ENCODE measurements around the gene MTHFD1L. TPM values are rescaled to one million over a fixed set of nuclear protein-coding genes. Genes with fewer than 3 reads are reported as not detected.

Gene MTHFD1L
- total and polyA plus RNA-seq, 2 of the 8 experiments (the other 6 are each of a cell fraction or from before 2014, with no cell fraction given): 29.2 to 105 TPM

DNA sequence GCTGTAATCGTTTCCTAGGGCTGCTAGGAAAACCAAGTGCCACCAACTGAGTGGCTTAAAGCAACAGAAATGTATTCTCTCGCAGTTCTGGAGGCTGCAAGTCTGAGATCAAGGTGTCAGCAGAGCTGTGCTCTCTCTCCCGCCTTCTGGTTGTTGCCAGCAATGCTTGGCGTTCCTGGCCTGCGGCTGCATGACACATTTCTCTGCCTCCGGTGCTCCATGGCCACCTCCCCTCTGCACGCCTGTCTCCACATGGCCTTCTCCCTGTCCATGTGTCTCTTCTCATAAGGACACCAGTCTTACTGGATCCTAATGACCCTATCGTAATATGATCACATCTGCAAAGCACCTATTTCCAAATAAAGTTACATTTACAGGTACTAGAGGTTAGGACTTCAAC lies 282.6 kb downstream of the MTHFD1L start:
- CTCF ChIA-PET (ENCODE audit: partially characterized antibody): no interaction called here
- no peak for FAIRE-seq
- H3K23ac ChIP-seq (ENCODE audit: insufficient read length): no peak overlapping the region
- TF ChIP-seq SIN3A (conservative IDR thresholded peaks at IDR 0.05 in 1 of 2, IDR thresholded peaks at IDR 0.05 in 1 of 2; ENCODE audit: low read depth in 1 of 2, low read length in 2 of 2) (no peak), SP4 (IDR thresholded peaks at IDR 0.05; ENCODE audit: low read length) (no peak), RXRA (IDR thresholded peaks at IDR 0.05; ENCODE audit: insufficient read depth, low read depth, low read length) (no peak), SAP30 (IDR thresholded peaks at IDR 0.05; ENCODE audit: insufficient read depth, insufficient replicate concordance, low read length) (no peak), TAF7 (optimal IDR thresholded peaks at IDR 0.05; ENCODE audit: borderline replicate concordance, low read depth, low read length) (no peak), BACH1 (IDR thresholded peaks at IDR 0.05; ENCODE audit: low read length) (no peak), EP300 (IDR thresholded peaks at IDR 0.05; ENCODE audit: borderline replicate concordance in 1 of 2, low read depth in 2 of 2, low read length in 2 of 2) (no peak), GABPA (IDR thresholded peaks at IDR 0.05; ENCODE audit: borderline replicate concordance, insufficient read depth, low read length) (no peak), KDM4A (IDR thresholded peaks at IDR 0.05; ENCODE audit: low read depth, low read length, severe bottlenecking) (no peak), RNF2 (IDR thresholded peaks at IDR 0.05; ENCODE audit: borderline replicate concordance, low read depth, low read length, missing control alignments, poor library complexity, severe bottlenecking) (no peak), EGR1 (IDR thresholded peaks at IDR 0.05; ENCODE audit: borderline replicate concordance, low read depth, low read length) (no peak)
- TF ChIP-seq, protein P1, sequence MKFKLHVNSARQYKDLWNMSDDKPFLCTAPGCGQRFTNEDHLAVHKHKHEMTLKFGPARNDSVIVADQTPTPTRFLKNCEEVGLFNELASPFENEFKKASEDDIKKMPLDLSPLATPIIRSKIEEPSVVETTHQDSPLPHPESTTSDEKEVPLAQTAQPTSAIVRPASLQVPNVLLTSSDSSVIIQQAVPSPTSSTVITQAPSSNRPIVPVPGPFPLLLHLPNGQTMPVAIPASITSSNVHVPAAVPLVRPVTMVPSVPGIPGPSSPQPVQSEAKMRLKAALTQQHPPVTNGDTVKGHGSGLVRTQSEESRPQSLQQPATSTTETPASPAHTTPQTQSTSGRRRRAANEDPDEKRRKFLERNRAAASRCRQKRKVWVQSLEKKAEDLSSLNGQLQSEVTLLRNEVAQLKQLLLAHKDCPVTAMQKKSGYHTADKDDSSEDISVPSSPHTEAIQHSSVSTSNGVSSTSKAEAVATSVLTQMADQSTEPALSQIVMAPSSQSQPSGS (IDR thresholded peaks at IDR 0.05; ENCODE audit: low read length): no peak

More for the DNA sequence above, 282.6 kb downstream of the MTHFD1L start:
- H2BK20ac ChIP-seq (ENCODE audit: low read length): no peak overlapping the region
- H2AK5ac ChIP-seq (ENCODE audit: low read depth, low read length): no peak overlapping the region
- no peaks in the 10 kb centered on the region for H3K79me1 ChIP-seq (ENCODE audit: low read depth, low read length)
- H4K91ac ChIP-seq (replicated peaks; ENCODE audit: insufficient read length, low read length): no peak overlapping the region
- H2BK15ac ChIP-seq (ENCODE audit: low read length): no peak overlapping the region
- no peaks in the 10 kb centered on the region for H3K23me2 ChIP-seq (ENCODE audit: low read depth, low read length)
- no peak overlapping the region for H2BK120ac ChIP-seq (replicated peaks; ENCODE audit: low read depth, low read length)
- H2BK12ac ChIP-seq (ENCODE audit: low read depth, low read length): no peak overlapping the region
- H3K9me3 ChIP-seq (ENCODE audit: insufficient read depth in 2 of 2, low read depth in 1 of 2, low read length in 1 of 2): no peaks in the 10 kb centered on the region
- H2AFZ ChIP-seq (ENCODE audit: low read length): no peak overlapping the region
- H2BK5ac ChIP-seq (ENCODE audit: low read depth, low read length): no peak overlapping the region
- no peaks in the 10 kb centered on the region for H4K20me1 ChIP-seq (replicated peaks in 1 of 2; ENCODE audit: control insufficient read depth in 1 of 2, insufficient read depth in 2 of 2, low read length in 2 of 2)
- no peak overlapping the region for H3K14ac ChIP-seq (ENCODE audit: insufficient read length)
- no peak overlapping the region for H3K4me2 ChIP-seq (ENCODE audit: insufficient read depth in 1 of 2, low read depth in 2 of 2, low read length in 2 of 2)
- POLR2A ChIA-PET (ENCODE audit: partially characterized antibody): no interaction called here
- H3K4ac ChIP-seq (replicated peaks; ENCODE audit: insufficient read length, low read depth, low read length): no peak overlapping the region
- 78% methylated on average over 8 of the region's 8 CpGs; no CpG with 5 or more reads in 1 of the 2 experiments for WGBS, 2 experiments (ENCODE audit: extremely low coverage in 1 of 2, insufficient coverage in 1 of 2, insufficient read length in 1 of 2, insufficient replicate concordance in 2 of 2, low coverage in 1 of 2, low lambda C conversion rate in 2 of 2, missing lambda C conversion rate in 1 of 2)
- no peak for DNase-seq (ENCODE audit: low read depth in 1 of 2, low spot score in 2 of 2)
- H3K27ac ChIP-seq (ENCODE audit: low read depth, low read length): no peak overlapping the region
- H4K8ac ChIP-seq (ENCODE audit: extremely low read depth, insufficient read depth, low read length): no peak overlapping the region
- H4K5ac ChIP-seq (ENCODE audit: insufficient read length, low read depth, low read length): no peak overlapping the region
- no peaks in the 10 kb centered on the region for H3K4me1 ChIP-seq (replicated peaks in 1 of 4; ENCODE audit: control insufficient read depth in 3 of 4, insufficient read depth in 4 of 4, low read length in 3 of 4)
- H3K56ac ChIP-seq (replicated peaks; ENCODE audit: insufficient read length, low read depth, low read length): no peak overlapping the region
- no peaks in the 10 kb centered on the region for H3K36me3 ChIP-seq (ENCODE audit: control insufficient read depth in 2 of 4, insufficient read depth in 4 of 4, low read length in 3 of 4)
- no peak overlapping the region for H3K4me3 ChIP-seq (ENCODE audit: extremely low read depth in 1 of 4, insufficient read depth in 2 of 4, low read depth in 3 of 4, low read length in 4 of 4)
- no peaks in the 10 kb centered on the region for H3K27me3 ChIP-seq (replicated peaks in 1 of 4; ENCODE audit: control insufficient read depth in 3 of 4, extremely low read depth in 1 of 4, insufficient read depth in 3 of 4, low read length in 3 of 4)
- H3K18ac ChIP-seq (ENCODE audit: extremely low read depth, low read length): no peak overlapping the region
- no peak overlapping the region for H3K9ac ChIP-seq (replicated peaks in 1 of 4; ENCODE audit: extremely low read depth in 1 of 4, low read depth in 3 of 4, low read length in 3 of 4)
- no peaks in the 10 kb centered on the region for H3K79me2 ChIP-seq (ENCODE audit: control insufficient read depth in 1 of 2, insufficient read depth in 2 of 2, low read length in 2 of 2)

Data from H1 (cell line).